Measurements from ENCODE around the gene B4GALT5.

Gene B4GALT5

GRCh38 chr20:49636447-49636846, 77.2 kb downstream of the B4GALT5 start:
- TF ChIP-seq CTCF (IDR thresholded peaks at IDR 0.05; ENCODE audit: low read depth, low read length, missing control alignments) = no peak
- no peak overlapping the region for H3K4me3 ChIP-seq (replicated peaks; ENCODE audit: low read depth, low read length)
- DNase-seq (ENCODE audit: extremely low read depth, low read depth) = no peak

- TF ChIP-seq CTCF (IDR thresholded peaks at IDR 0.05; ENCODE audit: low read depth, low read length, missing control alignments) = no peak
- H3K4me3 ChIP-seq (replicated peaks; ENCODE audit: low read depth, low read length) = no peak overlapping the region
These were observed 77.8 kb downstream of the B4GALT5 start for GRCh38 chr20:49635866-49636265.

GRCh38 chr20:49635166-49635565, 78.5 kb downstream of the B4GALT5 start:
- no peak overlapping the region for H3K4me3 ChIP-seq (replicated peaks; ENCODE audit: low read depth, low read length)
- TF ChIP-seq CTCF (IDR thresholded peaks at IDR 0.05; ENCODE audit: low read depth, low read length, missing control alignments) = no peak
- DNase-seq (ENCODE audit: extremely low read depth, low read depth) = no peak

More at GRCh38 chr20:49635866-49636265, 77.8 kb downstream of the B4GALT5 start:
- no peak for DNase-seq (ENCODE audit: extremely low read depth, low read depth)

- no peak for DNase-seq (ENCODE audit: extremely low read depth, low read depth)
- TF ChIP-seq CTCF (IDR thresholded peaks at IDR 0.05; ENCODE audit: low read depth, low read length, missing control alignments) = no peak
- H3K4me3 ChIP-seq (replicated peaks; ENCODE audit: low read depth, low read length) = no peak overlapping the region
These were observed 79.6 kb downstream of the B4GALT5 start for GRCh38 chr20:49634116-49634515.

GRCh38 chr20:49633643-49634042, 80.0 kb downstream of the B4GALT5 start:
- no peak overlapping the region for H3K4me3 ChIP-seq (replicated peaks; ENCODE audit: low read depth, low read length)
- TF ChIP-seq CTCF (IDR thresholded peaks at IDR 0.05; ENCODE audit: low read depth, low read length, missing control alignments) = no peak

GRCh38 chr20:49633023-49633422, 80.7 kb downstream of the B4GALT5 start:
- DNase-seq (ENCODE audit: extremely low read depth, low read depth) = no peak
- no peak for TF ChIP-seq CTCF (IDR thresholded peaks at IDR 0.05; ENCODE audit: low read depth, low read length, missing control alignments)

More at GRCh38 chr20:49633643-49634042, 80.0 kb downstream of the B4GALT5 start:
- DNase-seq (ENCODE audit: extremely low read depth, low read depth) = no peak

GRCh38 chr20:49631856-49632418, 81.7 kb downstream of the B4GALT5 start:
- no peak for TF ChIP-seq CTCF (IDR thresholded peaks at IDR 0.05; ENCODE audit: low read depth, low read length, missing control alignments)
- no peak overlapping the region for H3K4me3 ChIP-seq (replicated peaks; ENCODE audit: low read depth, low read length)
- no peak for DNase-seq (ENCODE audit: extremely low read depth, low read depth)

More at GRCh38 chr20:49633023-49633422, 80.7 kb downstream of the B4GALT5 start:
- no peak overlapping the region for H3K4me3 ChIP-seq (replicated peaks; ENCODE audit: low read depth, low read length)
